HCT116 (cell line): Measurements from ENCODE around the gene AMT. TPM values are rescaled to one million over a fixed set of nuclear protein-coding genes. Genes with fewer than 3 reads are reported as not detected.

Source experiments
- ATAC-seq: fragments of 200-7000 bp; cut with Tn5 transposase; 2 replicates; pipeline ENCODE4 v1.9.1; 2020; ENCODE audit warnings: mild to moderate bottlenecking, moderate library complexity
- BruUV-seq: library from RNA; stranded (reverse); fragments of 400-500 nt; replicated peaks from 2 replicates; lab custom pipeline; 2021; lab: Mats Ljungman, UMichigan
- CTCF ChIA-PET: fragments of 300-600 bp; sonication (Branson Sonifier 250); formaldehyde crosslinking; loops from one replicate; lab custom pipeline; 2021; ENCODE audit warnings: antibody characterized with exemption; lab: Charles Lee
- POLR2A ChIA-PET: fragments of 300-600, 350-600 bp; sonication (Branson Sonifier 250); formaldehyde crosslinking; loops from one replicate; lab custom pipeline; 2021; ENCODE audit warnings: antibody characterized with exemption; lab: Charles Lee
- RAD21 ChIA-PET, 2 experiments: fragments of 300-600 bp; sonication (Branson Sonifier 250); formaldehyde crosslinking; loops; one replicate each; lab custom pipeline; 2023; ENCODE audit warnings: low total read pairs in 2 of 2; ENCODE audit not compliant: uncharacterized antibody in 2 of 2, unreplicated experiment in 2 of 2, low non-redundant PET in 1 of 2; lab: Charles Lee
- DNase-seq: peaks from one replicate; pipeline ENCODE4 v3.0.0-alpha.2; 2010; ENCODE audit warnings: low read depth, low spot score
- H2AFZ ChIP-seq: fragments of 200-600 bp; shearing (Covaris generic), sonication (generic); 2 replicates; pipeline ENCODE4 v1.6.1; 2017; ENCODE audit warnings: low read depth, mixed run types, mixed read lengths, antibody characterized with exemption, low read length; ENCODE audit not compliant: poor library complexity, severe bottlenecking
- H3K27ac ChIP-seq: 2 replicates; pipeline ENCODE4 v1.5.1; 2012; ENCODE audit warnings: low read depth, low read length
- H3K27me3 ChIP-seq: fragments of 200-600 bp; sonication (generic); 2 replicates; pipeline ENCODE4 v1.6.1; 2016; ENCODE audit warnings: mixed run types, low read length, mixed read lengths; ENCODE audit not compliant: insufficient read depth
- H3K36me3 ChIP-seq, 2 experiments: fragments of 200-500 bp in 1 of 2; fragments of 200-600 bp in 1 of 2; sonication (Bioruptor generic) in 1 of 2; sonication (generic) in 1 of 2; 2 replicates each; pipeline versions ENCODE4 v1.5.1 to v1.6.1; 2014 to 2016; ENCODE audit warnings: low read length in 2 of 2, inconsistent platforms in 1 of 2, mixed read lengths in 1 of 2, mixed run types in 1 of 2; ENCODE audit not compliant: insufficient read depth in 2 of 2, control insufficient read depth in 1 of 2
- H3K4me1 ChIP-seq, 2 experiments: fragments of 200-600 bp in 1 of 2; sonication (generic) in 1 of 2; 2 replicates each; pipeline versions ENCODE4 v1.5.1 to v1.6.1; 2012 to 2017; ENCODE audit warnings: low read length in 2 of 2, inconsistent platforms in 1 of 2, mild to moderate bottlenecking in 1 of 2, mixed read lengths in 1 of 2, mixed run types in 1 of 2, moderate library complexity in 1 of 2; ENCODE audit not compliant: insufficient read depth in 2 of 2, control insufficient read depth in 1 of 2
- H3K4me2 ChIP-seq: fragments of 200-600 bp; sonication (generic); 2 replicates; pipeline ENCODE4 v1.6.1; 2017; ENCODE audit warnings: mixed run types, low read length, mixed read lengths
- H3K4me3 ChIP-seq, 2 experiments: fragments of 200-600 bp in 1 of 2; sonication (generic) in 1 of 2; replicated peaks in 1 of 2; 2 replicates each; pipeline ENCODE4 v1.5.1; 2011 to 2016; ENCODE audit warnings: low read length in 2 of 2, control low read depth in 1 of 2, low read depth in 1 of 2, mild to moderate bottlenecking in 1 of 2, mixed read lengths in 1 of 2, mixed run types in 1 of 2
- H3K79me2 ChIP-seq: fragments of 200-600 bp; sonication (generic); 2 replicates; pipeline ENCODE4 v1.6.1; 2017; ENCODE audit warnings: mild to moderate bottlenecking, mixed run types, low read length, moderate library complexity, mixed read lengths; ENCODE audit not compliant: insufficient read depth
- H3K9ac ChIP-seq: fragments of 200-600 bp; sonication (generic); 2 replicates; pipeline ENCODE4 v1.6.1; 2016; ENCODE audit warnings: low read length, mixed read lengths
- H3K9me2 ChIP-seq: fragments of 200-600 bp; sonication (generic), shearing (Covaris generic); 2 replicates; pipeline ENCODE4 v1.6.1; 2017; ENCODE audit warnings: mixed run types, mild to moderate bottlenecking, moderate library complexity; ENCODE audit not compliant: insufficient read depth
- H3K9me3 ChIP-seq, 2 experiments: fragments of 200-500 bp in 1 of 2; fragments of 200-600 bp in 1 of 2; sonication (Bioruptor generic) in 1 of 2; sonication (generic) in 1 of 2; 2 replicates each; pipeline ENCODE4 v1.6.1; 2014 to 2017; ENCODE audit warnings: low read length in 2 of 2, mixed read lengths in 2 of 2, inconsistent platforms in 1 of 2, low read depth in 1 of 2, mild to moderate bottlenecking in 1 of 2, mixed run types in 1 of 2, moderate library complexity in 1 of 2; ENCODE audit not compliant: control insufficient read depth in 1 of 2, insufficient read depth in 1 of 2
- H4K20me1 ChIP-seq: fragments of 200-600 bp; sonication (generic), shearing (Covaris generic); 2 replicates; pipeline ENCODE4 v1.6.1; 2017; ENCODE audit warnings: mixed run types, mild to moderate bottlenecking, moderate library complexity; ENCODE audit not compliant: insufficient read depth
- CBX3 ChIP-seq: IDR thresholded peaks from 2 replicates; pipeline ENCODE4 v1.6.1; 2012; ENCODE audit warnings: low read depth
- CEBPB ChIP-seq: IDR thresholded peaks from 2 replicates; pipeline ENCODE4 v1.6.1; 2012; ENCODE audit warnings: low read depth
- EGR1 ChIP-seq: IDR thresholded peaks from 2 replicates; pipeline ENCODE4 v1.6.1; 2012; ENCODE audit warnings: low read depth
- EZH2 ChIP-seq: fragments of 200-600 bp; sonication (generic); IDR thresholded peaks from 2 replicates; pipeline ENCODE4 v1.6.1; 2017; ENCODE audit warnings: antibody characterized with exemption, mixed run types
- FOSL1 ChIP-seq: IDR thresholded peaks from 2 replicates; pipeline ENCODE4 v1.6.1; 2012; ENCODE audit warnings: low read depth
- MAX ChIP-seq: IDR thresholded peaks from 2 replicates; pipeline ENCODE4 v1.6.1; 2012
- POLR2A ChIP-seq: IDR thresholded peaks from 2 replicates; pipeline ENCODE4 v1.7.0; 2011; ENCODE audit warnings: borderline replicate concordance; ENCODE audit not compliant: insufficient read depth, insufficient read length; ENCODE audit errors: extremely low read depth
- POLR2AphosphoS5 ChIP-seq: IDR thresholded peaks from 2 replicates; pipeline ENCODE4 v1.6.1; 2011; ENCODE audit warnings: mild to moderate bottlenecking, low read depth, low read length, moderate library complexity
- REST ChIP-seq: IDR thresholded peaks from 2 replicates; pipeline ENCODE4 v1.6.1; 2012; ENCODE audit warnings: low read depth
- SIN3A ChIP-seq: IDR thresholded peaks from 2 replicates; pipeline ENCODE4 v1.6.1; 2012; ENCODE audit warnings: low read depth
- TCF7L2 ChIP-seq: IDR thresholded peaks from 2 replicates; pipeline ENCODE4 v1.7.0; 2011; ENCODE audit warnings: borderline replicate concordance, inconsistent platforms; ENCODE audit not compliant: insufficient read depth, insufficient read length; ENCODE audit errors: extremely low read depth
- YY1 ChIP-seq: IDR thresholded peaks from 2 replicates; pipeline ENCODE4 v1.6.1; 2011; ENCODE audit warnings: low read length, low read depth, moderate library complexity, mild to moderate bottlenecking; ENCODE audit not compliant: insufficient replicate concordance; ENCODE audit errors: extremely low read depth
- intact Hi-C: fragments of 100-400 bp; cut with micrococcal nuclease; formaldehyde crosslinking; loops from 2 replicates; pipeline ENCODE4 v1.10.0; 2022
- total RNA-seq: library from RNA; stranded (reverse); gene quantifications from one replicate; pipeline ENCODE4 v1.2.1, GENCODE V29; 2021; ENCODE audit not compliant: unreplicated experiment
- TF ChIP-seq, protein P1 (sequence below): IDR thresholded peaks from 2 replicates; pipeline ENCODE4 v1.6.1; 2011; ENCODE audit warnings: mild to moderate bottlenecking, low read length, moderate library complexity; ENCODE audit not compliant: insufficient replicate concordance; ENCODE audit errors: extremely low read depth

Gene AMT
- total RNA-seq, 1 experiment from 2014 or later = 4.8 TPM

DNA sequence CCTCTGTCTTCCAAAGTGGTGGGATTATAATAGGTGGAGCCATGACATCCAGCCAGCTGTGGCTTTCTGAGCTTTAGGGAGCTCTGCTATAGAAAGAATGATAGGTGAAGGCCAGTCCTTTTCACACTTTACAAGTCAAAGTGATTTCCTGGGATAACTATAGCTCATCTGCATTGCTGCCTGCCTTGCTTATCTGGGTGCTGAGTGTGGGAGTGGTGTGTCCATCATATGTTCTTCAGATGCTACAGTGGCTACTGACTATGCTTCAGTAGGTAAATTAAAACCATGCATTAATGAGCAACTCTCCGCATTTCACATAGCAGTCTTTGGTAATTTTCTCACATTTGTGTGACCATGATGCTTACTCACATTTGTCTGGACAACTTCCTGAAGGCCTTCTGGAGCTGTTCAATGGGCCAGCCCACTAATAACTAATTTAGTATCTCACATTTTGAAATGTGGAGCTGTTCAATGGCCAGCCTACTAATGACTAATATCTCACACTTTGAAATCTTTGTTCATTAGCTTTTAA lies 33.9 kb downstream of the AMT start:
- H3K4me2 ChIP-seq = no peak overlapping the region
- ChIA-PET POLR2A (no interaction called here), RAD21 (no interaction called here), CTCF (interaction anchor here (0.9 kb wide), 1 partner anchor 61 kb away, joined by 3 read pairs; no protein-coding TSS in a partner anchor)
- H3K36me3 ChIP-seq = no peaks in the 10 kb centered on the region; a peak in 1 of 4 replicates
- H4K20me1 ChIP-seq = peaks cover 39% of the 10 kb centered on the region; the same call in 1 of the 2 replicates
- H2AFZ ChIP-seq = no peak overlapping the region
- no peaks in the 10 kb centered on the region for H3K27me3 ChIP-seq
- H3K9ac ChIP-seq = no peak overlapping the region
- ATAC-seq (no peak), DNase-seq (no peak)
- intact Hi-C loops = no loop called here
- no peaks in the 10 kb centered on the region for H3K9me2 ChIP-seq
- peaks cover 99% of the 10 kb centered on the region for H3K79me2 ChIP-seq
- TF ChIP-seq POLR2AphosphoS5 = no peak
- no peak for TF ChIP-seq POLR2A
- TF ChIP-seq TCF7L2 = no peak
- TF ChIP-seq EZH2 = no peak
- TF ChIP-seq YY1 = no peak
- no peak for TF ChIP-seq CBX3
- TF ChIP-seq, protein P1, sequence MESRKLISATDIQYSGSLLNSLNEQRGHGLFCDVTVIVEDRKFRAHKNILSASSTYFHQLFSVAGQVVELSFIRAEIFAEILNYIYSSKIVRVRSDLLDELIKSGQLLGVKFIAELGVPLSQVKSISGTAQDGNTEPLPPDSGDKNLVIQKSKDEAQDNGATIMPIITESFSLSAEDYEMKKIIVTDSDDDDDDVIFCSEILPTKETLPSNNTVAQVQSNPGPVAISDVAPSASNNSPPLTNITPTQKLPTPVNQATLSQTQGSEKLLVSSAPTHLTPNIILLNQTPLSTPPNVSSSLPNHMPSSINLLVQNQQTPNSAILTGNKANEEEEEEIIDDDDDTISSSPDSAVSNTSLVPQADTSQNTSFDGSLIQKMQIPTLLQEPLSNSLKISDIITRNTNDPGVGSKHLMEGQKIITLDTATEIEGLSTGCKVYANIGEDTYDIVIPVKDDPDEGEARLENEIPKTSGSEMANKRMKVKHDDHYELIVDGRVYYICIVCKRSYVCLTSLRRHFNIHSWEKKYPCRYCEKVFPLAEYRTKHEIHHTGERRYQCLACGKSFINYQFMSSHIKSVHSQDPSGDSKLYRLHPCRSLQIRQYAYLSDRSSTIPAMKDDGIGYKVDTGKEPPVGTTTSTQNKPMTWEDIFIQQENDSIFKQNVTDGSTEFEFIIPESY = no peak
- no peak for TF ChIP-seq MAX
- no peak for TF ChIP-seq SIN3A
- no peak for TF ChIP-seq FOSL1
- no peak for TF ChIP-seq REST
- no peak for TF ChIP-seq EGR1
- no peak for TF ChIP-seq CEBPB
- H3K4me1 ChIP-seq = peaks cover 0 to 10% of the 10 kb centered on the region in 2 experiments; a peak in 1 of 4 replicates
- no peak overlapping the region for H3K4me3 ChIP-seq
- no peak overlapping the region for H3K27ac ChIP-seq
- no peaks in the 10 kb centered on the region for H3K9me3 ChIP-seq
- BruUV-seq = no TSS peak
